Stimulated activated CD8-positive, alpha-beta memory T cell treated with anti-CD3 and anti-CD28 coated beads, Interleukin-7, amount 100 ng/mL, for 24 hours (primary cell): Measurements from ENCODE around the gene EIF1AX.
A peak's percentile ranks its signal among the peaks of the same experiment; 100 is the strongest.
"Not testable (repeated sequence)": the region's sequence is repeated elsewhere in the genome, so short reads cannot be mapped to it uniquely, and the experiment has no call there.

Experiments used
- DNase-seq: peaks from one replicate; pipeline ENCODE4 v3.0.0-alpha.2; 2020; ENCODE audit warnings: low read depth

Gene EIF1AX, protein sequence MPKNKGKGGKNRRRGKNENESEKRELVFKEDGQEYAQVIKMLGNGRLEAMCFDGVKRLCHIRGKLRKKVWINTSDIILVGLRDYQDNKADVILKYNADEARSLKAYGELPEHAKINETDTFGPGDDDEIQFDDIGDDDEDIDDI

DNA sequence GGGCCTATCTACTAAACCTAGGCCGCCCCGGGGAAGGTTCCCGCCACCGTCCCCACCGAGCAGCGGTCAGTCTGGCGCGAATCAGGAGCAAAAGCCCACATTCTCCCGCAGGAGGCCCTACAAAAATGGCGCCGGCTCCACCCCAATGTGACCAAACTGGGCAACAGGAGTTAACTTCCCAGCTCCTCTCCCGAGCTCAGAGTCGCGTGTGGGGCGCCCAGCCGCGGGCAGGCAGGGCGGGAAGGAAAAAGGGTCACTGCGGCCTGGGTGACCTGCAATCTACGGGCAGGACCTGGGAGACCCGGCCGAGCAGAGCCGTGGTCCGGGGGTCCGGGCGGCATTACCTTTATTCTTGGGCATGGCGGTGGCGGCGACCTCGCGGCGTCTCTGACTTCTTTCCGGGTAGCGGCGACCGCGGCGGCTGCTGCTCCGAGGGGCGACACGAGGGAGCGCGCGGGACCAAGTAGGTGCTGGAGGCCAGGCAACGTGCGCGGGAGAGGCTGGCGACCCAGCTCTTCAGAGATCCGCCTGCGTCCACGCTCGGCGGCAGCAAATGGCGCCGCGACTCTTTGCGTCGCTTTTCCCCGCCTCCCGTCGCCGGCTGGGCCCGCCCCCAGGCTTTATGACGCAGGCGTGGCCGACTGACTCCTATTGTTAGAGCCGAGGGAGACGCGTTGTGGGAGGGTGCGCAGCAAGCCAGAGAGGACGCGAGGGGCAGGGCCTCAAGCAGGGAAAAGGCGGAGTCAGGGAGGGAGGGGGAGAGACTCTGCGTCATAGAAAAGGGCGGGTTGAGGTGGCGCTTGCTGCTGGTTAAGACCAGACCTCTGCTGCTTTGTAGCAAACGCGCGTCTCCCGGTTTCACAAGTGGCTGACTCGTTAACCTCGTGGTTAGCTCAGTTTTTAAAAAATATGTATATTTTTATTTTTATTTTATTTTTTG, at the start of gene EIF1AX:
EIF1AX (minus strand) TSS at position 558 of the 940 bp plus-strand sequence; CDS start at position 360, 198 bp downstream.
- peak; percentile 86 for DNase-seq

DNA sequence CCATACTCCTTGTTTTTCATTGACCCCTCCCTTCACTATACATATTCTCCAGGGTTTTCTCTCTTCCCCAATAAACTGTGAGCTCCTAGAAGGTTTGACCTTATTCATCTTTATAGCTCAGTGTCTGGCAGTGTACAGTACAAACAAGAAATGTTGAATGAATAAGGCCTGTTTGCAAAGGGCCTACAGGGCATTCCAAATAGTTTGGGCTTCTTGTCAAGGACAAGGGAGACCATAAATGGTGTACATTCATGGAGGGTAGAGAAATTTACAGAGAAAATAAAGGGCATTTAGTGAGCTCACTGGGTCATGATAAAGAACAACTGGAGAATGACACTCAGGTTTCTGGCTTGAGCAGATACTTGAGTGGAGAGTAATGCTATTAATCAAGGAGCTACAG, 47.5 kb upstream of the EIF1AX start:
- DNase-seq = no peak

DNA sequence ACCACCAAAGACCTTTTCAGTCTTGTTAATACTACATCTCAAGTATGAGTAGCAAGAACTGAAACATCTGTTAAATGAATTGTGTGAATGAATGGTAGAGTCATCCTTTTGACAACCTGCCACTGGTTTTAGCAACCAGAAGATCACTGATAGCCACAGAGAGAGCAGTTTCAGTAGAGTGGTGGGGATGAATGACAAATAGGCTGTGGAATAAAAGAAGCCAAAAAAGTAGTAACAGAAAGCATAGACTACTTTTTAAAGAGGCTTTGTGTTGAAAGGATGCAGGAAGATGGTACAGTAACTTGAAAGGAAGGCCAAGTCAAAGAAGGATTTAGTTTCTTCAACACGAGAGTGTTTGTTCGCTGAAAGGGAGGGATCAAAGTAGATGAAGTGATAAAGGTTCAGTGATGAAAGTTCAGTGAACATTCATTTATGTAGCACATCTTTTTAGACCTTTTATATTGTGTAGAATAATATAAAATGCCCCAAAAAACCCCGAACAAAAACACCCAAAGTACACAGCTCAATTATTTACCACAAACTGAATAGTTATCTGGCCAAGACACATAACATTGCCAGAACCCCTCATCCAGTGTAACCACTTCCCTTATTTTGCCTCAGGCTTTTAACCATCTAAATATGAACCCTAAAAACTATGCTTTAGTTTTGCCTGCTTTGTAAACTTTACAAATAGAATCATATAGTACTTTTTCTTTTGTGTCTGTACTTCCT, 40.1 kb upstream of the EIF1AX start:
- no peak for DNase-seq

DNA sequence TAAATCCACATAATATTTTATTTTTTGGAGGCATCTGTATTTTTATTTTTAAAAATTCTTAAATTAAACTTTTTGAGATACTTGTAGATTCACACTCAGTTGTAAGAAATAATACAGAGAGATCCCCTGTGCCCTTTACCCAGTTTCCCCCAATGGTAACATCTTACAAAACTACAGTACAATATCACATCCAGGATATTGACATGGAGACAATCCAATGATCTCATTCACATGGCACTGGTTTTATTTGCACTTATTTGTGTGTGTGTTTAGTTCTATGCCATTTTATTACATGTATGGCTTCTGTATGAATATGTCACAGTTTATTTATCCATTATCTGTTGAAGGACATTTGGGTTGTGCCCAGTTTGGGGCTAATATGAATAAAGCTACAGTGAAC, 35.5 kb upstream of the EIF1AX start:
- DNase-seq = no peak

DNA sequence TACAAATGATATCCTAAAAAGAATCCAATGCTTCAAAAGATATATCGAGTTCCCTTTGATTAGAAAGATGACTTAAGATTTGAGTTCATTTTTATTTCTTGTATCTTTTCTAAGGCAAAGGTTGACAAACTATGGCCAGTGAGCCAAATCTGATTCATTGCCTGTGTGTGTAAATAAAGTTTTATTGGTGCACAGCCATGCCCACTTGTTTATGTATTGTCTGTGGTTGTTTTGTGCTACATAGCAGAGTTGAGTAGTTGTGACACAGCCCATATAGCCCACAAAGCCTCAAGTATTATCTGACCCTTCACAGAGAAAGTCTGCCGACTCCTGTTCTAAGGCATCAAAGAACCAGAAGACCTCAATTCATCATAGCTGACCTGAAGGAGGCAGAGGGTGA, 32.2 kb upstream of the EIF1AX start:
- DNase-seq = no peak

DNA sequence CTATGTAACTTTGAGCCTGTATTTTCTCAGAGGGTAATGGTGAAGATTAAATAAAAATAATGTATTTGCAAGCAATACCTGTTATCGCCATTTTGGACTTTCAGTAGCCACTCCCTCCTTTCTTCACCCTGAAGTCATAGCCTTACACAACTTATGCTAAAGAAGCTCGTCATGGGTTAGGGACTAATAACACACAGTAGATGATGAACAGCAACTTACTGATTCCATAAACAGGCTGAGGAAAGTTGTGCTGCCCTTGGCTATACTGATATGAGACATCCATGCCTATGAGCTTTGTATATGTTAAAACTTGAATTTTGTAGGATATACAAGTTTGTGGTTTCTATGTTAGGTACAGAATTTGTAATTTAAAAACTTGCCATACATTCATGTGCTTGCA, 31.7 kb upstream of the EIF1AX start:
- DNase-seq = no peak

DNA sequence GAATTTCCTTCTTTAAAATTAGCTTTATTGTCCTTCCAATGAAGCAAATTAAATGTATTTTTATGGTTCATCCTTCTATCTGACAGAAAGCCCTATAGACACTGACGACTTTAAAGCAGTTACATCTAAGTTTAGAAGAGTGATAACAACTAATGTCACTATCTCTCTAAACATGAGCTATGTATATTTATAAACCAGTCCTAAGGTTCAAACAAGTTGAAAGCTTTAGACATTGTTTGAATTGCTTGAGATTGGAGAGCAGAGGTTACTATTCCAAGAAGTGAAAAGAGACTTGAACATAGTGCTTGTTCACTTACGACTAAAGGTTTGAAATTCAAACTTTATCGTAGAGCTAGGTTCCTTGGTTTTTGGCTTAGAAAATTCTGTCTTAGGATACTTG, 30.2 kb upstream of the EIF1AX start:
- no peak for DNase-seq

DNA sequence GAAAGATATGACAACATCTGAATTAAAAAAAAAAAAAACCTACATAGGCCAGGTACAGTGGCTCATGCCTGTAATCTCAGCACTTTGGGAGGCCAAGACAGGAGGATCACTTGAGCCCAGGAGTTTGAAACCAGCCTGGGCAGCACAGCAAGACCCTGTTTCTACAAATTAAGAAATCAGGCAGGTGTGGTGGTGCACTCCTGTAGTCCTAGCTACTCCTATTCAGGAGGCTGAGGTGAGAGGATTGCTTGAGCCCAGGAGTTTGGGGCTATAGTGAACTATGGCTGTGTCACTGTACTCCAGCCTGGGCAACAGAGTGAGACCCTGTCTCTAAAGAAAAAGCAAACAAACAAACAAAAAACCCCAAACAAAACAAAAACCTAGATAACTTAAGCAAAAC, 20.9 kb upstream of the EIF1AX start:
- not testable (repeated sequence) for DNase-seq

DNA sequence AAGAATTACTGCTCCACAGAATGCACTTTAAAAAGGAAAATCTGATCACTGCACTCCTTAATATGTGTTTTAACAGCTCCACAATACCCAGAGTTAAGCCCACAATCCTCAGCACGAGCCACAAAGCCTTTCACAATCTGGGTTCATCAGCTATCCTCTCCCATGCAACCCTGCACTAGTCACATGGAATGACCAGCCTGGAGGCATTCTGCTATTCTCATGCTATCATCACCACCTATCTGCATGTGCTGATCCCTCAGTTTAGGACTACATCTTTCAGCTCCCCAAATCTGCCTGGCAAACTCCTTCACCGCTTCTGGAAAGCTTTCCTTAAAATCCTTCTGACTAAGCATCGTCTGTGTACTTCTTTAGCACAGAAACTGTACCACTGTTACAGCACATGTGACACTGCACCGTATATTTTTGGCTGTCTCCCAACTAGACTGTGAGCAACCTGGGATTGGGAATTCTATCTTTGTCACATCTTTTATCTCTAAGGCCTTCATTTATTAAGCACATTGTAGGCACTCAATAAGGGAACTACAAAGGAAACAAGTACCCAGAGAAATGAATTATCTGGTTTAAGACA, 18.3 kb upstream of the EIF1AX start:
- DNase-seq = no peak

DNA sequence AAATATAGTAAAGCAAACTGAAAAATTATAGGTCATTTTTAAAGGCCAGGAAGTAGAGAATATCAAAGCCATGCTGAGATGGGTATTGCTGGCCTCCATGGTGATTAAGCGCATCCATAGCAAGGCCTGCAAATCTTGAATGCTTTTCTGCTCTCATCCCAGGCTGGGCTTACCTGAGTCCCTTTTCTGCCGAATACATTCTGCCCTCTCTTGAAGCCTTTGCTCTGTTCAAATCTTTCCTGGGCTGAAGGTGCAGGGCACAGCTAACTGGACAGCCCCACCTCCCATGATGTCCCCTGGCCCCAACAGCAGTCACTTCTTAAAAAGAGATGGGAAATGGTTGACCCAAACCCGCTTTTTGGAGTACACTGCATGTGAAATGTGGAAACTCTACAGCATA, 10.1 kb upstream of the EIF1AX start:
- DNase-seq = no peak

DNA sequence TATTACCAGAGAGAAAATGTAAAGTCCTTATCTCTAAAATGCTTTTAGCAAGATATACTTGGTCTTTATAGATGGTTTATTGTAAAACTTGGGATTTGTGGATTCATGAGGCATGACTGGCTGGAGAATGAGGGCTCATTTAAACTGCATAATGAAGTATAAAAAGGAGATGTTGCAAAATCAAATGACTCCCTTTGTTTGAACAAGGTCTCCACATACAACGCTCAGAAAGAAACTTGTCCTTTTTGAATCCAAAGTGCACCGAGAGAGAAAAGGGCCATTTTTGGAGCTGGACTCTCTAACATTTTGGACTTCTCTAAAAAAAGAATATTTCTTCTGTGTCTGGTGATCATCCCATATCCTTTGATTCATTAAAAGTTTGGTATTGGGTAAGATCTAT, 7.7 kb upstream of the EIF1AX start:
- no peak for DNase-seq

DNA sequence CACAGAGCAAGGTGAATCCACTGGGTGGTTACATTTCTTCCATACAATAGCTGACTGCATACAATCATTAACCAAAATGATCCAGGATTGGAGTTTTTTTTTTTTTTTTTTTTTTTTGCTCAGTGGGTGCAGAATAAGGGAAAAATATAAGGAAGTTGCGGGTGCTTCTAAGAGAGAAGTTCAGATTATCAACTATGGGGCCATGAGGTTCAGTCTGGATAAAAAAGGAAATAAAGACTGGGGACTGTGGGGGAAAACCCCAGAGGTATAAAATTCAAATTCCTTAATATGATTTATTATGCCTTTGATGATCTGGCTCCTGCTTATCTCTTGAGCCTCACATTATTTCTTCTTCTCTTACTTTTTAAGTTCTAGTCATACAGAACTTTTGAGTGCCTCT, 5.9 kb upstream of the EIF1AX start:
- DNase-seq = no peak

DNA sequence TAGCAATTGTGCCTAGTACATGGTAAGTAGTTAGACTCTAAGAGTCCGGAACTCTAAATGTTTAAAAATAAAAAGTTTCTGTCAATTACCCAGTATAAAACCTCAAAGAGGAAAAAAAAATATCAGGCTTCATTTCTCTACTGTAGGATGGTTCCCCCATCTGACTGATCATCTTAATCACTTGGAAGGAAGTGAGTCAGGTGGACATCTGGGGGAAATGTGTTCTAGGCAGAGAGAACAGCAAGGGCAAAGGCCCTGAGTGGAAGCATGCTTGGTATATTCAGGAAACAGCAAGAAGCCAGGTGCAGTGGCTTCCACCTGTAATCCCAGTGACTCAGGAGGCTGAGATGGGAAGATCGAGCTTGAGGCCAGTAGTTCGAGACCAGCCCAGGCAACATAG, 2.9 kb upstream of the EIF1AX start:
- DNase-seq = no peak

DNA sequence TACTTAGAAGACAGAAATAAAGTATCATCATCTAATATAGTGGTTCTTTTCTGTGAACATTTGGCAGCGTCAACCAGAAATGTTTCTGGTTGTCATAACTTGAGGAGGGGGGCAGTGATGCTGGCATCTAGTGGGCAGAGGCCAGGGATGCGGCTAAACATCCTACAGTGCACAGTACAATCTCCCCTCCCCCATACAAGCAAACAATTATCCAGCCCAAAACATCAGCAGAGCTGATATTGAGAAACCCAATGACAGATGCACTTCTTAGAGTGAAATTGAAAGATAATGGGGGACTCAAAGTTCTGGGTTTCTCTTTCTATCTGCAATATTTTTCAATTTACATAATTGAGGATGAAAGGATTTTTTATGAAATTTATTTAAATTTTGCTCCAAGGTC, 1.9 kb upstream of the EIF1AX start:
- DNase-seq = no peak

DNA sequence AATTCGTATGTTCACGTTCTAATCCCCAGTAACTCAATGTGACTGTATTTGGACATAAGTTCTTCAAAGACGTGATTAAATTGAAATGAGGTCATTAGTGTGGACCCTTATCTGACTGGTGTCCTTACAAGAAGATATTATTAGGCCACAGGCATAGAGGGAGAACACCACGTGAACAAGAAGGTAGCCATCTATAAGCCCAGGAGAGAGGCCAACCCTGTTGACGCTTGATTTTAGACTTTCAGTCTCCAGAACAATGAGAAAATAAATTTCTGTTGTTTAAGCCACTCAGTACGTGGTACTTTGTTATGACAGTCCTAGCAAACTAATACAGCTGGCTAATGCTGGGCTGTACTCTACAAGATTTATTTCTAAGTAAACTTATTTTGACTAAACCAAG, 1.5 kb upstream of the EIF1AX start:
- no peak for DNase-seq

DNA sequence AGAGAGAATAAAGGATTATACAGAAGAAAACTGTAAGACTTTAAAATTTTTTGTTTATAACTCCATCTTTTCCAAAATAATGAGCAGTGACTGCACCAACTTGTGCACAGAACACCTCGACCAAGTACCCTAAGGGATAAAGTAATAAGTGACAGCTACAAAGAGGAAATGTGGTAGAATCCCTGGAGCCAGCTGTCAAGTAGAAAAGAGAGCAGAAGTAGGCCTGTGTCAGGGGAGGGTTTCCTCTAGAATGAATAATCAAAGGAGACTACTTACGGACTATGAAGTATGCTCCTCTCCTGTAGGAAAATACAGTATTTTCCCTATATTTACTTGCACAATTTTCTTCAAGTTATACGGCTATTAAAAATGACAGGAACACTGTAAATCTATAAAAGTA, 1.2 kb downstream of the EIF1AX start:
- no peak for DNase-seq

DNA sequence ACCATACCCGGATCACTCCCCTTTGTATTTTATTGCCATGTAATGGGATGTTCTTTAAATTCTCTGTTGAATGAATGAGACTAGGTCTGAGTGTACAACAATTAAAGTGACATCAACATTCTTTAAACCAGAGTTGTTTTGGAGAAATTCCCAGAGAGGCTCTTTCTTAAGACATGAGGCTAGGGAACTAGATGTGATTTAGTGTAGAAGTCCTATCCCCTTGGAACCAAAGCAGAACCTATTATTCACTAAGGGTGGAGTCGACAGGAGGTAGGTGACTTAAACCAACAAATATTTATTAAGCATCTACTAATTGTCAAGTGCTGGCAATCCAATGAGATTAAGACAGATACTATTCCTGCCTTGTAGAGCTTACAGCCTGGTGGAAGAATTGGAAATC, 1.7 kb downstream of the EIF1AX start:
- no peak for DNase-seq

DNA sequence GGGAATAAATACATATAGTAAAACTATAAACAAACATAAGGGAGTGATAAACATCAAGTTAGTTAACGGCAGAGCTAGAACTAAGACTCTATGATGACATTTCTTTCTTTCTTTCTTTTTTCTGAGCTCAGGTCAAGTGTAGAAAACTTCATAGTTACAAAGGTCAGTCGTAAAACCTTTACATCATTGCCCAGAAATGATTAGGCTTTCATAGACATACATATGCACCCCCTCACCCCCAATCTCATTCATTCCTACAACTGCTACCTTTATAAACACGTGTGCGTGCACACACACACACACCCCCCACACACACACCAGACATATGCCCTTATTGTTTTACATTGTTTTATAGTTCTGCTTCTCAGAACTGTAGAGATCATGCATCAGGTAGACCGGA, 5.7 kb downstream of the EIF1AX start:
- DNase-seq = no peak

DNA sequence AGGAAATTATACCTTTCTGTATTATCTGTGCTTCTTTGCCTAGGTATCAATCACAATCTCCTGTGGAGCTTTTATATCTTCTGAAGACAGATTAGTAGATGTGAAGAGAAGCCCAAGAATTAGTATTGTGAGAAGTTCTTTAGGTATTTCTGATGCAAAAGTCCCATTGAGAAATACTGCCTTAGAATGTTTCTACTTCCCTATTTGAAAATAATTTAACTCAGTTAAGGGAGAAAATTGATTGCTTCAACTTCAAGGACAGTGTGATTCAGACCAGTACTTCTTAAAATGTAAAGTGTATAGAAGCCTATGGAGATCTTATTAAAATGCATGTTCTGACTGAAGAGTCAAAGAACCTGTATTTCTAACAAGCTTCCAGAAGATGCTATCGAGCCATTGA, 9.0 kb downstream of the EIF1AX start:
- DNase-seq = no peak

DNA sequence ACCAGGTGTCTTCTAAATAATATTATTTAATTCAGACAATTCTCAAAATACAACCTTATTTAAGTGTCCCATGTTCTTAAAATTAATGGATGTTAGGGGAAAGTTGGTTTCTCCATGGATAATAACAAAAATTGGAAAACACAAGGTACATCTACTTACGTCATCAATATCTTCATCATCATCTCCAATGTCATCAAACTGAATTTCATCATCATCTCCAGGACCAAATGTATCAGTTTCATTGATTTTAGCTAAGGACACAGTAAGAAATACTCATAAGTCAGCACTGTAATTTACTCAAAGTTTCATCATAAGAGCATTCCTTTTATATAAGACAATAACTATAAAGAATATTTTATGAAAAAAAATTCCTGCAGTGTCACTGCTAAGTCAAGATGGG, 11.3 kb downstream of the EIF1AX start:
- no peak for DNase-seq

DNA sequence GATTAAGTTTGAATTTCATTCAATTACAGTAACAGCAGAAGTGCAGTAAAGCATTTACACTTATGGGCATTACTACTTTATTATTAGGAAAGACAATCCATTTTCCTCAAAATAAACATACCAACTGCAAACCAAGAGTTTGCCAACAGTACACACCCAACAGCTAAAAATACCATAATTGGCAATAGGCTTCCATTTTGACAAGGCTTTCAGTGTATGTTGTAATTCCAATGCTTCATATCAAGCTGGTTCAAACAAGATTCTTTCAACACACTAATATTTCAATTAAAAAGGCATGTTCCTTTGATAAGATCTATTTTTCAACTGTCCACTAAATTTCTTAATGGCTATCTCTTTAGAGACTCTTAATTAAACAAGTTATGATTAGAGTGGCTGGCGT, 12.1 kb downstream of the EIF1AX start:
- no peak for DNase-seq

DNA sequence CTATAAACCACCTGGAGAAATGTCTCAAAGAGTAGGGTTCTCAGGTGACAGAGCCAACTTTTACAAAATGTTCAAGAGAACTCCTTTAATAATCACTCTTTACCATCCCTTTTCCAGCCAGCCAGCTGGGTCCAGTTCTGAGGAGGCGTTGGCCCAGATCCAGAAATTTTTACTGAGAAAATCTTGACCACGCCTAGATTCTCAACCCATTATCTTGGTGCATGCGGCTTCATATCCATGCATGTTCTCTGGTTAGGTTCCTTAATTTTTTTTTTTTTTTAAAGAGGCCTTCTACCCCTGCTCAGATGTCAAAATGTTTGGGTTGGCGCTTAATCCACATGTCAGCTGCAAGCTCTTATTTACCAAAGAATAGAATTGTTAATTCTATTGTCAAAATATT, 13.0 kb downstream of the EIF1AX start:
- DNase-seq = no peak

DNA sequence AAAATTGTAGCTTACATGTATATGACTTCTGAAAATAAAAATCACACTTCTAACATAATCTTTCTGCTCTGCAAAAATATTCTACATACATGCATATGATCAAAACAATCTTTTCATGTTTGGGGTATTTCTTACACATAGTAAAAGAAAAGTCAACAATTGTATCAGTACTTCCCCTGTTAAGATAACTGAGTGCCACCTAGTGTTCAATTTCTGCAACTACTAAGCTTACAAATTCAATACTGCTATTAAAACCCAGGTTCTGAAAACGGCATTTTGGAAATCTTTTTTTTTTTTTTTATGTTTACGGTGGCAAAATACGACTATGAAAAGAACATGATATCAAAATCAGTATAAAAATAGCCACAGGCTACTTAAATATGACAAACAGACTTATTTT, 14.2 kb downstream of the EIF1AX start:
- DNase-seq = not testable (repeated sequence)
